H9 (cell line): Measurements from ENCODE around the gene KIAA0930. TPM values are rescaled to one million over a fixed set of nuclear protein-coding genes. Genes with fewer than 3 reads are reported as not detected.

Source experiments
- DNase-seq: peaks from one replicate; pipeline ENCODE4 v3.0.0-alpha.2; 2017
- H2AFZ ChIP-seq: one replicate; pipeline ENCODE4 v1.6.1; 2013; ENCODE audit warnings: mild to moderate bottlenecking, low read length, control low read depth, moderate library complexity
- H2AK5ac ChIP-seq: 2 replicates; pipeline ENCODE4 v1.6.1; 2013; ENCODE audit warnings: low read length, control low read depth, mixed read lengths; ENCODE audit not compliant: insufficient read length
- H2BK120ac ChIP-seq: one replicate; pipeline ENCODE4 v1.6.1; 2013; ENCODE audit warnings: low read depth, mild to moderate bottlenecking, low read length, control low read depth, inconsistent platforms; ENCODE audit not compliant: poor library complexity, severe bottlenecking
- H2BK12ac ChIP-seq: 2 replicates; pipeline ENCODE4 v1.6.1; 2013; ENCODE audit warnings: low read length, control low read depth, mixed read lengths, low read depth; ENCODE audit not compliant: insufficient read length
- H2BK15ac ChIP-seq: 2 replicates; pipeline ENCODE4 v1.6.1; 2013; ENCODE audit warnings: low read depth, low read length, control low read depth
- H2BK20ac ChIP-seq: one replicate; pipeline ENCODE4 v1.6.1; 2013; ENCODE audit warnings: low read depth, mild to moderate bottlenecking, low read length, control low read depth, inconsistent platforms; ENCODE audit not compliant: poor library complexity, severe bottlenecking
- H2BK5ac ChIP-seq: 2 replicates; pipeline ENCODE4 v1.6.1; 2013; ENCODE audit warnings: low read length, control low read depth, mixed read lengths; ENCODE audit not compliant: insufficient read length
- H3K14ac ChIP-seq: 2 replicates; pipeline ENCODE4 v1.6.1; 2013; ENCODE audit warnings: low read length, control low read depth; ENCODE audit not compliant: insufficient read depth
- H3K18ac ChIP-seq: 2 replicates; pipeline ENCODE4 v1.6.1; 2013; ENCODE audit warnings: low read depth, mild to moderate bottlenecking, mixed read lengths, low read length, control low read depth; ENCODE audit not compliant: insufficient read length
- H3K23ac ChIP-seq: 2 replicates; pipeline ENCODE4 v1.6.1; 2013; ENCODE audit warnings: low read length, control low read depth, mixed read lengths, low read depth; ENCODE audit not compliant: insufficient read length
- H3K23me2 ChIP-seq: 2 replicates; pipeline ENCODE4 v1.6.1; 2013; ENCODE audit warnings: low read depth, mild to moderate bottlenecking, mixed read lengths, low read length, control low read depth; ENCODE audit not compliant: insufficient read length, poor library complexity, severe bottlenecking
- H3K27ac ChIP-seq: 2 replicates; pipeline ENCODE4 v1.5.1; 2013; ENCODE audit warnings: low read length, control low read depth, mixed read lengths, low read depth; ENCODE audit not compliant: insufficient read length
- H3K27me3 ChIP-seq: 2 replicates; pipeline ENCODE4 v1.6.1; 2013; ENCODE audit warnings: low read length, control low read depth, inconsistent platforms; ENCODE audit not compliant: insufficient read depth
- H3K4ac ChIP-seq: 2 replicates; pipeline ENCODE4 v1.6.1; 2013; ENCODE audit warnings: low read depth, mild to moderate bottlenecking, control low read depth, inconsistent platforms, low read length, moderate library complexity
- H3K4me1 ChIP-seq: 2 replicates; pipeline ENCODE4 v1.6.1; 2013; ENCODE audit warnings: low read length, control low read depth, inconsistent platforms; ENCODE audit not compliant: insufficient read depth
- H3K4me2 ChIP-seq: 2 replicates; pipeline ENCODE4 v1.6.1; 2013; ENCODE audit warnings: low read length, control low read depth, mixed read lengths; ENCODE audit not compliant: insufficient read length, insufficient read depth
- H3K56ac ChIP-seq: 2 replicates; pipeline ENCODE4 v1.6.1; 2013; ENCODE audit warnings: low read depth, mild to moderate bottlenecking, mixed read lengths, low read length, control low read depth; ENCODE audit not compliant: insufficient read length
- H3K79me1 ChIP-seq: 2 replicates; pipeline ENCODE4 v1.6.1; 2013; ENCODE audit warnings: low read depth, mild to moderate bottlenecking, moderate library complexity, low read length, control low read depth, inconsistent platforms; ENCODE audit not compliant: insufficient read depth, poor library complexity, severe bottlenecking
- H3K79me2 ChIP-seq: 2 replicates; pipeline ENCODE4 v1.6.1; 2013; ENCODE audit warnings: low read length, control low read depth, inconsistent platforms; ENCODE audit not compliant: insufficient read depth
- H3K9ac ChIP-seq: 2 replicates; pipeline ENCODE4 v1.6.1; 2013; ENCODE audit warnings: low read length, control low read depth, mixed read lengths; ENCODE audit not compliant: insufficient read length; ENCODE audit errors: extremely low read depth
- H3K9me3 ChIP-seq: one replicate; pipeline ENCODE4 v1.6.1; 2013; ENCODE audit warnings: low read depth, low read length, inconsistent platforms; ENCODE audit not compliant: control insufficient read depth
- H3T11ph ChIP-seq: one replicate; pipeline ENCODE4 v1.6.1; 2013; ENCODE audit warnings: mild to moderate bottlenecking, low read length, control low read depth, inconsistent platforms
- H4K20me1 ChIP-seq: one replicate; pipeline ENCODE4 v1.6.1; 2013; ENCODE audit not compliant: control insufficient read depth, insufficient read length, insufficient read depth
- H4K5ac ChIP-seq: 2 replicates; pipeline ENCODE4 v1.6.1; 2013; ENCODE audit warnings: low read depth, mild to moderate bottlenecking, mixed read lengths, low read length, control low read depth; ENCODE audit not compliant: insufficient read length
- H4K8ac ChIP-seq: replicated peaks from 2 replicates; pipeline ENCODE4 v1.6.1; 2013; ENCODE audit warnings: low read length, control low read depth, mixed read lengths, low read depth; ENCODE audit not compliant: insufficient read length
- H4K91ac ChIP-seq: 2 replicates; pipeline ENCODE4 v1.6.1; 2013; ENCODE audit warnings: low read depth, mild to moderate bottlenecking, moderate library complexity, mixed read lengths, low read length, control low read depth; ENCODE audit not compliant: insufficient read length
- H3K27ac Mint-ChIP-seq, 3 experiments: 2 replicates in 2 of 3; 3 replicates in 1 of 3; pipeline ENCODE4 v1.8.0; 2020 to 2021; ENCODE audit warnings: mixed read lengths in 3 of 3, mild to moderate bottlenecking in 1 of 3, moderate library complexity in 1 of 3
- H3K27me3 Mint-ChIP-seq: 2 replicates; pipeline ENCODE4 v1.8.0; 2021; ENCODE audit warnings: low read depth, mild to moderate bottlenecking, moderate library complexity, mixed read lengths
- H3K36me3 Mint-ChIP-seq, 3 experiments: 2 replicates in 2 of 3; 3 replicates in 1 of 3; pipeline ENCODE4 v1.8.0; 2020 to 2021; ENCODE audit warnings: low read depth in 3 of 3, mixed read lengths in 3 of 3; ENCODE audit not compliant: insufficient read depth in 1 of 3
- H3K4me1 Mint-ChIP-seq, 2 experiments: 2 replicates each; pipeline ENCODE4 v1.8.0; 2020; ENCODE audit warnings: mixed read lengths in 2 of 2
- H3K4me3 Mint-ChIP-seq, 2 experiments: 2 replicates in 1 of 2; 3 replicates in 1 of 2; pipeline ENCODE4 v1.8.0; 2020 to 2021; ENCODE audit warnings: mild to moderate bottlenecking in 2 of 2, mixed read lengths in 2 of 2, moderate library complexity in 1 of 2
- H3K9me3 Mint-ChIP-seq, 2 experiments: 2 replicates in 1 of 2; 3 replicates in 1 of 2; pipeline ENCODE4 v1.8.0; 2020; ENCODE audit warnings: mild to moderate bottlenecking in 2 of 2, mixed read lengths in 2 of 2, moderate library complexity in 1 of 2
- WGBS: extraction: QIAGEN DNeasy Blood & Tissue Kit; methylation state at CpG from one replicate; pipeline ENCODE4 v1.1.7; 2013; ENCODE audit warnings: missing lambda C conversion rate, low lambda C conversion rate, mixed read lengths; ENCODE audit not compliant: insufficient read length; ENCODE audit errors: extremely low coverage; 5-methylcytosine and 5-hydroxymethylcytosine counted together
- total RNA-seq: library from RNA; stranded (reverse); gene quantifications from 2 replicates; pipeline ENCODE4 v1.2.1, GENCODE V29; 2021
- TF ChIP-seq, protein P1 (sequence below): fragments of 200-600 bp; sonication (generic); conservative IDR thresholded peaks from 3 replicates; pipeline ENCODE4 v1.8.0; 2021; ENCODE audit warnings: antibody characterized with exemption, mild to moderate bottlenecking

KIAA0930 gene
- total RNA-seq, 1 experiment from 2014 or later = 46.2 TPM

DNA sequence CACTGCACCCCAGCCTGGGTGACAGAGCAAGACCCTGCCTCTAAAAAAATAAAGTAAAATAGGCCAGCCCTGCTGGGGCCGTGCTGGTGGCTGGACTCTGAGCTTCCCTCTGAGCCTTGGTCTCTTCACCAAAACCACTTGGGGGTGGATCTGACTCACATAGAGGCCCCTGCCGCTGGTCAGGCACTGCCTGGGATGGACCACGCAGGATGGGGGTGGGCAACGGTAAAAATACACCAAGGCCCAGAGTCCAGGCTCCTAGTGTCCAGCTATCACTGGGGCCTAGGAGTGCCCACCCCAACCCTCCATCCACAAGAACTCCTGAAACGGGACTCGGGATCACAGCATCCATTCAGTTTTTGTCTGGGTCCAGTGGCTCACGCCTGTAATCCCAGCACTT lies 31.8 kb upstream of the KIAA0930 start:
- no CpG with 5 or more reads among the region's 7 CpGs for WGBS
- Histone ChIP-seq H3K14ac (no peak overlapping the region), H3K4me2 (no peak overlapping the region), H3K9me3 (no peaks in the 10 kb centered on the region), H3K23me2 (peaks cover 14% of the 10 kb centered on the region), H3K4ac (no peak overlapping the region), H2BK5ac (no peak overlapping the region), H3K79me1 (no peaks in the 10 kb centered on the region), H2BK120ac (no peak overlapping the region), H4K20me1 (no peaks in the 10 kb centered on the region), H3K27ac (no peak overlapping the region), H2BK15ac (no peak overlapping the region), H3K23ac (no peak overlapping the region), H4K8ac (no peak overlapping the region), H3K79me2 (no peaks in the 10 kb centered on the region), H2BK20ac (no peak overlapping the region), H4K91ac (no peak overlapping the region), H2BK12ac (no peak overlapping the region), H2AK5ac (no peak overlapping the region), H3K56ac (no peak overlapping the region), H3K4me1 (no peaks in the 10 kb centered on the region; the same call in 1 of the 2 replicates), H3K27me3 (no peaks in the 10 kb centered on the region), H3K18ac (no peak overlapping the region), H4K5ac (no peak overlapping the region), H3T11ph (no peak overlapping the region), H3K9ac (no peak overlapping the region), H2AFZ (no peak overlapping the region)
- DNase-seq = no peak
- no peak overlapping the region for H3K4me3 Mint-ChIP-seq
- no peaks in the 10 kb centered on the region for H3K36me3 Mint-ChIP-seq
- H3K27ac Mint-ChIP-seq = no peak overlapping the region
- H3K9me3 Mint-ChIP-seq = no peaks in the 10 kb centered on the region
- peaks cover 26% of the 10 kb centered on the region for H3K27me3 Mint-ChIP-seq
- peaks cover 12 to 18% of the 10 kb centered on the region in 2 experiments for H3K4me1 Mint-ChIP-seq
- TF ChIP-seq, protein P1, sequence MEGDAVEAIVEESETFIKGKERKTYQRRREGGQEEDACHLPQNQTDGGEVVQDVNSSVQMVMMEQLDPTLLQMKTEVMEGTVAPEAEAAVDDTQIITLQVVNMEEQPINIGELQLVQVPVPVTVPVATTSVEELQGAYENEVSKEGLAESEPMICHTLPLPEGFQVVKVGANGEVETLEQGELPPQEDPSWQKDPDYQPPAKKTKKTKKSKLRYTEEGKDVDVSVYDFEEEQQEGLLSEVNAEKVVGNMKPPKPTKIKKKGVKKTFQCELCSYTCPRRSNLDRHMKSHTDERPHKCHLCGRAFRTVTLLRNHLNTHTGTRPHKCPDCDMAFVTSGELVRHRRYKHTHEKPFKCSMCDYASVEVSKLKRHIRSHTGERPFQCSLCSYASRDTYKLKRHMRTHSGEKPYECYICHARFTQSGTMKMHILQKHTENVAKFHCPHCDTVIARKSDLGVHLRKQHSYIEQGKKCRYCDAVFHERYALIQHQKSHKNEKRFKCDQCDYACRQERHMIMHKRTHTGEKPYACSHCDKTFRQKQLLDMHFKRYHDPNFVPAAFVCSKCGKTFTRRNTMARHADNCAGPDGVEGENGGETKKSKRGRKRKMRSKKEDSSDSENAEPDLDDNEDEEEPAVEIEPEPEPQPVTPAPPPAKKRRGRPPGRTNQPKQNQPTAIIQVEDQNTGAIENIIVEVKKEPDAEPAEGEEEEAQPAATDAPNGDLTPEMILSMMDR = no peak
